ENCODE results near the gene FNTB. TPM values are rescaled to one million over a fixed set of nuclear protein-coding genes. Genes with fewer than 3 reads are reported as not detected.

The FNTB gene
- polyA plus RNA-seq, 1 donor from 2014 or later, result 6.7 TPM

GRCh38 chr14:64953310-64953654, 33.4 kb upstream of the FNTB start:
- H3K4me2 ChIP-seq (ENCODE audit: low read length), result no peak overlapping the region
- H3K9ac ChIP-seq (ENCODE audit: low read length), result no peak overlapping the region
- TF ChIP-seq SMC3 (conservative IDR thresholded peaks at IDR 0.05; ENCODE audit: poor library complexity) (no peak), EP300 (conservative IDR thresholded peaks at IDR 0.05; ENCODE audit: poor library complexity, severe bottlenecking) (no peak), CTCF (IDR thresholded peaks at IDR 0.05; ENCODE audit: poor library complexity, severe bottlenecking) (no peak), RAD21 (conservative IDR thresholded peaks at IDR 0.05) (no peak), MXI1 (conservative IDR thresholded peaks at IDR 0.05; ENCODE audit: poor library complexity, severe bottlenecking) (no peak), EZH2 (IDR thresholded peaks at IDR 0.05; ENCODE audit: borderline replicate concordance, insufficient read depth, low read length, poor library complexity, severe bottlenecking) (no peak), REST (IDR thresholded peaks at IDR 0.05; ENCODE audit: borderline replicate concordance) (no peak), TAF1 (IDR thresholded peaks at IDR 0.05; ENCODE audit: low read depth) (no peak), POLR2AphosphoS5 (IDR thresholded peaks at IDR 0.05) (no peak)
- H2AFZ ChIP-seq (ENCODE audit: low read depth, low read length), result no peak overlapping the region
- no peaks in the 10 kb centered on the region for H3F3A ChIP-seq (ENCODE audit: insufficient read depth, low read length, poor library complexity, severe bottlenecking)
- no peaks in the 10 kb centered on the region for H3K9me2 ChIP-seq (ENCODE audit: insufficient read depth, low read length)
- H3K27ac ChIP-seq (ENCODE audit: low read length), result no peak overlapping the region
- no peaks in the 10 kb centered on the region for H3K27me3 ChIP-seq (ENCODE audit: insufficient read depth, low read depth, low read length)
- no peaks in the 10 kb centered on the region for H4K20me1 ChIP-seq (ENCODE audit: insufficient read depth)
- no peaks in the 10 kb centered on the region for H3K36me3 ChIP-seq (ENCODE audit: insufficient read depth, low read length)
- no peaks in the 10 kb centered on the region for H3K9me3 ChIP-seq (ENCODE audit: low read length)
- H3K79me2 ChIP-seq (replicated peaks; ENCODE audit: insufficient read depth, low read length), result no peaks in the 10 kb centered on the region
- no peak overlapping the region for H3K4me3 ChIP-seq (ENCODE audit: low read length)

GRCh38 chr14:64953661-64954060, 33.0 kb upstream of the FNTB start:
- no peak overlapping the region for H2AFZ ChIP-seq (ENCODE audit: low read depth, low read length)

More at GRCh38 chr14:64953661-64954060, 33.0 kb upstream of the FNTB start:
- no peaks in the 10 kb centered on the region for H3K9me3 ChIP-seq (ENCODE audit: low read length)
- H3K36me3 ChIP-seq (ENCODE audit: insufficient read depth, low read length), result no peaks in the 10 kb centered on the region
- H4K20me1 ChIP-seq (ENCODE audit: insufficient read depth), result no peaks in the 10 kb centered on the region
- no peak overlapping the region for H3K27ac ChIP-seq (ENCODE audit: low read length)
- no peaks in the 10 kb centered on the region for H3K27me3 ChIP-seq (ENCODE audit: insufficient read depth, low read depth, low read length)
- H3K9ac ChIP-seq (ENCODE audit: low read length), result no peak overlapping the region
- no peak overlapping the region for H3K4me2 ChIP-seq (ENCODE audit: low read length)
- H3K9me2 ChIP-seq (ENCODE audit: insufficient read depth, low read length), result no peaks in the 10 kb centered on the region
- no peak overlapping the region for H3K4me3 ChIP-seq (ENCODE audit: low read length)
- TF ChIP-seq SMC3 (conservative IDR thresholded peaks at IDR 0.05; ENCODE audit: poor library complexity), result no peak
- TF ChIP-seq RAD21 (conservative IDR thresholded peaks at IDR 0.05), result no peak
- no peak for TF ChIP-seq REST (IDR thresholded peaks at IDR 0.05; ENCODE audit: borderline replicate concordance)
- no peak for TF ChIP-seq EZH2 (IDR thresholded peaks at IDR 0.05; ENCODE audit: borderline replicate concordance, insufficient read depth, low read length, poor library complexity, severe bottlenecking)
- no peak for TF ChIP-seq EP300 (conservative IDR thresholded peaks at IDR 0.05; ENCODE audit: poor library complexity, severe bottlenecking)
- TF ChIP-seq CTCF (IDR thresholded peaks at IDR 0.05; ENCODE audit: poor library complexity, severe bottlenecking), result no peak
- no peak for TF ChIP-seq TAF1 (IDR thresholded peaks at IDR 0.05; ENCODE audit: low read depth)
- TF ChIP-seq POLR2AphosphoS5 (IDR thresholded peaks at IDR 0.05), result no peak
- TF ChIP-seq MXI1 (conservative IDR thresholded peaks at IDR 0.05; ENCODE audit: poor library complexity, severe bottlenecking), result no peak
- no peaks in the 10 kb centered on the region for H3K79me2 ChIP-seq (replicated peaks; ENCODE audit: insufficient read depth, low read length)
- no peaks in the 10 kb centered on the region for H3F3A ChIP-seq (ENCODE audit: insufficient read depth, low read length, poor library complexity, severe bottlenecking)
